Activated CD4-positive, CD25-positive, alpha-beta regulatory T cell treated with anti-CD3 and anti-CD28 coated beads, Interleukin-2, amount 50 U/mL, for 24 hours (primary cell): ENCODE results near the gene ERFL.
A peak's percentile ranks its signal among the peaks of the same experiment; 100 is the strongest.

Experiments used
- ATAC-seq, 2 donors: fragments of 150-1000 bp; cut with Tn5 transposase; one replicate each; pipeline ENCODE4 v1.10.0; 2021; ENCODE audit warnings: mild to moderate bottlenecking in 1 of 2, moderate library complexity in 1 of 2

ERFL gene

GRCh38 chr19:41928221-41928683 lies at the start of gene ERFL:
ERFL (minus strand) TSS chr19:41928449; CDS start chr19:41912919, 15,530 bp downstream.
- ATAC-seq, result peak; percentile 42 to 50

- no peak for ATAC-seq
Measured at GRCh38 chr19:41977916-41978315, 49.7 kb upstream of the ERFL start.

GRCh38 chr19:41974652-41975051 lies 46.4 kb upstream of the ERFL start:
- no peak for ATAC-seq

GRCh38 chr19:41971363-41971762 lies 43.1 kb upstream of the ERFL start:
- ATAC-seq, result no peak

- ATAC-seq, result no peak
Measured at GRCh38 chr19:41969772-41970458, 41.7 kb upstream of the ERFL start.

- ATAC-seq, result no peak
Measured at GRCh38 chr19:41968751-41969595, 40.7 kb upstream of the ERFL start.

- ATAC-seq, result no peak
Measured at GRCh38 chr19:41967054-41967783, 39.0 kb upstream of the ERFL start.

- ATAC-seq, result no peak
Measured at GRCh38 chr19:41965106-41965505, 36.9 kb upstream of the ERFL start.

- ATAC-seq, result no peak
Measured at GRCh38 chr19:41960973-41961372, 32.7 kb upstream of the ERFL start.

- ATAC-seq, result peak; percentile 94 to 95
Measured at GRCh38 chr19:41959056-41960053, 31.1 kb upstream of the ERFL start, which contains the start of gene RABAC1. RABAC1 (minus strand) TSS chr19:41959321; CDS start chr19:41959292, 29 bp downstream.

- ATAC-seq, result peak; percentile 67 to 74
Measured at GRCh38 chr19:41958367-41959055, 30.3 kb upstream of the ERFL start.

GRCh38 chr19:41957838-41958366 lies 29.7 kb upstream of the ERFL start:
- no peak for ATAC-seq

GRCh38 chr19:41957161-41957837 lies 29.1 kb upstream of the ERFL start:
- ATAC-seq, result no peak

GRCh38 chr19:41956621-41957020 lies 28.4 kb upstream of the ERFL start:
- no peak for ATAC-seq

- no peak for ATAC-seq
Measured at GRCh38 chr19:41955521-41955920, 27.3 kb upstream of the ERFL start.

- ATAC-seq, result peak; percentile 86 to 90
Measured at GRCh38 chr19:41951686-41952172, 23.5 kb upstream of the ERFL start.

- no peak for ATAC-seq
Measured at GRCh38 chr19:41947091-41947490, 18.8 kb upstream of the ERFL start.

GRCh38 chr19:41945135-41945766 lies 17.0 kb upstream of the ERFL start:
- ATAC-seq, result peak; percentile 97 to 98

- ATAC-seq, result no peak
Measured at GRCh38 chr19:41944336-41944735, 16.1 kb upstream of the ERFL start.
